Kidney (tissue), 14 donors: Measurements from ENCODE around the gene ADAMTS20. TPM values are rescaled to one million over a fixed set of nuclear protein-coding genes. Genes with fewer than 3 reads are reported as not detected.

Experiments used
- DNase-seq, 5 donors: peaks; one replicate each; pipeline ENCODE4 v3.0.0-alpha.2; 2013 to 2020
- FAIRE-seq: peaks from 2 replicates; lab custom pipeline; 2012; peaks lifted over from hg19 to GRCh38; lab: Jason Lieb, UNC
- H3K27ac ChIP-seq, 2 donors: one replicate each; pipeline ENCODE4 v1.7.0; 2013; ENCODE audit warnings: low read depth in 2 of 2, low read length in 2 of 2, inconsistent platforms in 1 of 2
- H3K27me3 ChIP-seq: one replicate; pipeline ENCODE4 v1.7.1; 2013; ENCODE audit warnings: low read length, inconsistent platforms; ENCODE audit not compliant: control insufficient read depth, insufficient read depth
- H3K36me3 ChIP-seq, 3 donors: one replicate each; pipeline versions ENCODE4 v1.7.0 to v1.7.1; 2013; ENCODE audit warnings: low read length in 3 of 3, control low read depth in 1 of 3, inconsistent platforms in 1 of 3; ENCODE audit not compliant: insufficient read depth in 3 of 3, control insufficient read depth in 2 of 3
- H3K4me1 ChIP-seq, 3 donors: one replicate each; pipeline versions ENCODE4 v1.7.0 to v1.7.1; 2013; ENCODE audit warnings: low read length in 3 of 3, inconsistent platforms in 1 of 3, low read depth in 1 of 3; ENCODE audit not compliant: control insufficient read depth in 2 of 3, insufficient read depth in 2 of 3
- H3K4me3 ChIP-seq, 3 donors: one replicate each; pipeline versions ENCODE4 v1.7.0 to v1.8.1; 2013; ENCODE audit warnings: low read length in 3 of 3, control low read depth in 1 of 3, inconsistent platforms in 1 of 3
- H3K9ac ChIP-seq, 3 donors: one replicate each; pipeline versions ENCODE4 v1.7.0 to v1.7.1; 2013; ENCODE audit warnings: low read length in 3 of 3, control low read depth in 1 of 3, inconsistent platforms in 1 of 3
- H3K9me3 ChIP-seq, 3 donors: one replicate each; pipeline versions ENCODE4 v1.7.0 to v1.7.1; 2013; ENCODE audit warnings: low read length in 3 of 3, control low read depth in 1 of 3, inconsistent platforms in 1 of 3; ENCODE audit not compliant: control insufficient read depth in 2 of 3, insufficient read depth in 1 of 3
- intact Hi-C: fragments of 100-400 bp; cut with DNase I; formaldehyde crosslinking; loops from one replicate; pipeline ENCODE4 v1.11.1; 2022
- polyA plus RNA-seq: library from polyadenylated mRNA; stranded (reverse); fragments of 350-450 nt; fragmentation: Illumina TruSeq; extraction: RNeasy Lipid Tissue Mini Kit (QIAGEN cat#74804); gene quantifications from one replicate; pipeline ENCODE4 v1.2.3, GENCODE V29; 2014; ENCODE audit warnings: low read depth, low replicate concordance; ENCODE audit not compliant: insufficient read depth
- total RNA-seq: library from RNA; stranded (reverse); fragmentation: NEBNext Ultra II Directional; extraction: Animal tissue kit (Norgen Biotek cat#: 25700); gene quantifications from one replicate; pipeline ENCODE4 v1.2.1, GENCODE V29; 2021
- TF ChIP-seq, protein P1 (sequence below): IDR thresholded peaks from 3 replicates; pipeline ENCODE4 v1.5.1; 2012; ENCODE audit warnings: mild to moderate bottlenecking, moderate library complexity, borderline replicate concordance; ENCODE audit not compliant: insufficient read depth; ENCODE audit errors: extremely low read depth
- donor health status: control.
- donor health status: control.
- donor health status: control.
- donor health status: control.
- donor health status: control.
- donor health status: DM: yes; HTN: yes; CAD: no.
- donor health status: Normal renal cell carcinoma (clear cell type).

Gene ADAMTS20
- total and polyA plus RNA-seq, 2 donors from 2014 or later: not detected

GRCh38 chr12:43318021-43318420 is 234.0 kb downstream of the ADAMTS20 start:
- FAIRE-seq (no peak), DNase-seq (no peak)
- Histone ChIP-seq H3K27ac (no peak overlapping the region), H3K9me3 (no peaks in the 10 kb centered on the region), H3K27me3 (no peaks in the 10 kb centered on the region), H3K4me3 (no peak overlapping the region), H3K36me3 (no peaks in the 10 kb centered on the region), H3K9ac (no peak overlapping the region), H3K4me1 (no peaks in the 10 kb centered on the region)
- TF ChIP-seq, protein P1, sequence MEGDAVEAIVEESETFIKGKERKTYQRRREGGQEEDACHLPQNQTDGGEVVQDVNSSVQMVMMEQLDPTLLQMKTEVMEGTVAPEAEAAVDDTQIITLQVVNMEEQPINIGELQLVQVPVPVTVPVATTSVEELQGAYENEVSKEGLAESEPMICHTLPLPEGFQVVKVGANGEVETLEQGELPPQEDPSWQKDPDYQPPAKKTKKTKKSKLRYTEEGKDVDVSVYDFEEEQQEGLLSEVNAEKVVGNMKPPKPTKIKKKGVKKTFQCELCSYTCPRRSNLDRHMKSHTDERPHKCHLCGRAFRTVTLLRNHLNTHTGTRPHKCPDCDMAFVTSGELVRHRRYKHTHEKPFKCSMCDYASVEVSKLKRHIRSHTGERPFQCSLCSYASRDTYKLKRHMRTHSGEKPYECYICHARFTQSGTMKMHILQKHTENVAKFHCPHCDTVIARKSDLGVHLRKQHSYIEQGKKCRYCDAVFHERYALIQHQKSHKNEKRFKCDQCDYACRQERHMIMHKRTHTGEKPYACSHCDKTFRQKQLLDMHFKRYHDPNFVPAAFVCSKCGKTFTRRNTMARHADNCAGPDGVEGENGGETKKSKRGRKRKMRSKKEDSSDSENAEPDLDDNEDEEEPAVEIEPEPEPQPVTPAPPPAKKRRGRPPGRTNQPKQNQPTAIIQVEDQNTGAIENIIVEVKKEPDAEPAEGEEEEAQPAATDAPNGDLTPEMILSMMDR: no peak
- intact Hi-C loops: no loop called here

GRCh38 chr12:43317156-43317555 is 234.8 kb downstream of the ADAMTS20 start:
- intact Hi-C loops: no loop called here
- no peak overlapping the region for H3K4me3 ChIP-seq
- FAIRE-seq: no peak
- no peaks in the 10 kb centered on the region for H3K9me3 ChIP-seq
- DNase-seq: peak in 2 of 5 donors; percentile 29 to 45
- H3K27ac ChIP-seq: no peak overlapping the region
- no peaks in the 10 kb centered on the region for H3K27me3 ChIP-seq
- TF ChIP-seq, protein P1: no peak
- H3K9ac ChIP-seq: no peak overlapping the region
- no peaks in the 10 kb centered on the region for H3K4me1 ChIP-seq
- H3K36me3 ChIP-seq: no peaks in the 10 kb centered on the region

DNA sequence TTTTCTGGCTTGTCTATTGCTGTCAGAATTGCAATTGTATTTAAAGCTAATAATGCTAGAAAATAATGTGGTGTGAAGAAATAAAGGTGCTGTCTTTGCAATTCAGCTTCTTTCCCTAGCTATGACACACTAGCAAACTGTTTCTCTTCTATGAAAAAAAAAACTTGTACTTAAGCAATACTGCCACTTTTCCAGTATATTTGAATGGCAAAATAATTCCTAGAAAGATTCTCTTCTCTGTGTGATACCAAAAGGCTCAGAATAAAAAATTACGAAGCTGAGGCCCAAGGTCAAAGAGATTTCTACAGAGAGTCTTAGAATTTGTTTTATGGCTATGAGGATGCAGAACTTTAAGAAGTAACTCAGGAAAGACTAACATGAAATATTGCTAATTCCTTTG is 235.5 kb downstream of the ADAMTS20 start:
- intact Hi-C loops: no loop called here
- H3K9ac ChIP-seq: no peak overlapping the region
- no peak overlapping the region for H3K4me3 ChIP-seq
- H3K4me1 ChIP-seq: no peaks in the 10 kb centered on the region
- FAIRE-seq (no peak), DNase-seq (no peak)
- H3K36me3 ChIP-seq: no peaks in the 10 kb centered on the region
- no peaks in the 10 kb centered on the region for H3K27me3 ChIP-seq
- H3K9me3 ChIP-seq: no peaks in the 10 kb centered on the region
- no peak overlapping the region for H3K27ac ChIP-seq
- TF ChIP-seq, protein P1: no peak

- Histone ChIP-seq H3K27me3 (no peaks in the 10 kb centered on the region), H3K9ac (no peak overlapping the region), H3K36me3 (no peaks in the 10 kb centered on the region), H3K4me1 (no peaks in the 10 kb centered on the region), H3K27ac (no peak overlapping the region), H3K4me3 (no peak overlapping the region), H3K9me3 (no peaks in the 10 kb centered on the region)
- FAIRE-seq (no peak), DNase-seq (peak in 2 of 5 donors; percentile 17 to 57)
- TF ChIP-seq, protein P1: no peak
- intact Hi-C loops: no loop called here
Observed at GRCh38 chr12:43315961-43316360, 236.0 kb downstream of the ADAMTS20 start.
